B cell (primary cell): Measurements from ENCODE around the gene FAM186B. TPM values are rescaled to one million over a fixed set of nuclear protein-coding genes. Genes with fewer than 3 reads are reported as not detected.

Source experiments
- ATAC-seq: fragments of 200-7000 bp; cut with Tn5 transposase; one replicate; pipeline ENCODE4 v1.10.0; 2021; ENCODE audit warnings: low read depth, mild to moderate bottlenecking, moderate number of reproducible peaks, moderate library complexity
- CTCF ChIA-PET: fragments of 350-600 bp; sonication (Branson Sonifier 250); formaldehyde crosslinking; loops from one replicate; lab custom pipeline; 2021; ENCODE audit warnings: antibody characterized with exemption, inconsistent platforms; lab: Charles Lee
- POLR2A ChIA-PET: fragments of 350-600 bp; sonication (Branson Sonifier 250); formaldehyde crosslinking; loops from one replicate; lab custom pipeline; 2021; ENCODE audit warnings: antibody characterized with exemption; lab: Charles Lee
- DNase-seq: peaks from one replicate; pipeline ENCODE4 v3.0.0; 2013
- H2AFZ ChIP-seq: 2 replicates; pipeline ENCODE4 v1.6.1; 2012; ENCODE audit warnings: mild to moderate bottlenecking, low read depth, low read length; ENCODE audit not compliant: insufficient read depth, poor library complexity, severe bottlenecking
- H3K27ac ChIP-seq, 2 donors: 1 replicate in 1 of 2; 2 replicates in 1 of 2; pipeline ENCODE4 v1.5.1; 2012 to 2013; ENCODE audit warnings: low read length in 2 of 2, mild to moderate bottlenecking in 2 of 2, moderate library complexity in 1 of 2
- H3K27me3 ChIP-seq, 4 experiments: fragments of 200-600 bp in 1 of 4; sonication (generic) in 1 of 4; replicated peaks in 1 of 4; 1 replicate in 2 of 4; 2 replicates in 2 of 4; pipeline versions ENCODE4 v1.6.1 to v1.7.0; 2013 to 2016; ENCODE audit warnings: low read length in 3 of 4, mild to moderate bottlenecking in 2 of 4, mixed read lengths in 1 of 4, moderate library complexity in 1 of 4; ENCODE audit not compliant: insufficient read depth in 4 of 4, control insufficient read depth in 3 of 4; ENCODE audit errors: control extremely low read depth in 1 of 4
- H3K36me3 ChIP-seq, 2 experiments: replicated peaks in 1 of 2; 1 replicate in 1 of 2; 2 replicates in 1 of 2; pipeline versions ENCODE4 v1.6.1 to v1.7.1; 2013; ENCODE audit warnings: low read length in 1 of 2; ENCODE audit not compliant: insufficient read depth in 2 of 2, control insufficient read depth in 1 of 2; ENCODE audit errors: control extremely low read depth in 1 of 2, extremely low read depth in 1 of 2
- H3K4me1 ChIP-seq, 2 donors: fragments of 200-600 bp in 1 of 2; sonication (generic) in 1 of 2; 1 replicate in 1 of 2; 2 replicates in 1 of 2; pipeline versions ENCODE4 v1.5.1 to v1.6.1; 2013 to 2017; ENCODE audit warnings: low read length in 2 of 2; ENCODE audit not compliant: control insufficient read depth in 2 of 2, insufficient read depth in 2 of 2
- H3K4me2 ChIP-seq: replicated peaks from 2 replicates; pipeline ENCODE3; 2012; ENCODE audit warnings: mild to moderate bottlenecking, low read depth, low read length; ENCODE audit not compliant: poor library complexity, severe bottlenecking
- H3K4me3 ChIP-seq, 5 experiments: fragments of 200-600 bp in 1 of 5; sonication (generic) in 1 of 5; 1 replicate in 3 of 5; 2 replicates in 2 of 5; pipeline versions ENCODE4 v1.5.1 to v1.7.0; 2011 to 2016; ENCODE audit warnings: low read length in 4 of 5, mild to moderate bottlenecking in 4 of 5, low read depth in 2 of 5, control low read depth in 1 of 5, moderate library complexity in 1 of 5; ENCODE audit not compliant: insufficient read depth in 1 of 5; ENCODE audit errors: control extremely low read depth in 1 of 5, extremely low read depth in 1 of 5
- H3K79me2 ChIP-seq: fragments of 200-600 bp; sonication (generic); one replicate; pipeline ENCODE4 v1.6.0; 2016; ENCODE audit warnings: low read length; ENCODE audit not compliant: control insufficient read depth, insufficient read depth
- H3K9ac ChIP-seq: fragments of 200-600 bp; sonication (generic); 2 replicates; pipeline ENCODE4 v1.6.1; 2017; ENCODE audit warnings: mild to moderate bottlenecking, low read length, moderate library complexity
- H3K9me3 ChIP-seq, 3 donors: one replicate each; pipeline versions ENCODE4 v1.6.1 to v1.7.1; 2013; ENCODE audit warnings: low read length in 2 of 3; ENCODE audit not compliant: control insufficient read depth in 2 of 3, insufficient read depth in 1 of 3; ENCODE audit errors: control extremely low read depth in 1 of 3
- H4K20me1 ChIP-seq: 2 replicates; pipeline ENCODE4 v1.6.0; 2012; ENCODE audit warnings: mild to moderate bottlenecking, low read length; ENCODE audit not compliant: insufficient read depth, control insufficient read depth, poor library complexity, severe bottlenecking
- H3K27ac Mint-ChIP-seq: one replicate; pipeline ENCODE4 v1.8.0; 2021; ENCODE audit warnings: mixed read lengths
- H3K27me3 Mint-ChIP-seq: one replicate; pipeline ENCODE4 v1.8.0; 2021; ENCODE audit warnings: mixed read lengths
- H3K4me1 Mint-ChIP-seq: one replicate; pipeline ENCODE4 v1.8.0; 2021; ENCODE audit warnings: mixed read lengths
- H3K4me3 Mint-ChIP-seq: one replicate; pipeline ENCODE4 v1.8.0; 2021; ENCODE audit warnings: mixed read lengths
- H3K9me3 Mint-ChIP-seq: one replicate; pipeline ENCODE4 v1.8.0; 2022; ENCODE audit warnings: mixed read lengths; ENCODE audit not compliant: insufficient read depth
- WGBS: methylation state at CpG from one replicate; pipeline ENCODE4 v1.1.5; 2013; ENCODE audit warnings: missing lambda C conversion rate; ENCODE audit not compliant: insufficient coverage; 5-methylcytosine and 5-hydroxymethylcytosine counted together
- intact Hi-C: fragments of 100-400 bp; cut with micrococcal nuclease; formaldehyde crosslinking; loops from one replicate; pipeline ENCODE4 v1.10.0; 2022
- polyA plus RNA-seq: library from polyadenylated mRNA; depleted of rRNA; stranded (reverse); fragments of >200 nt; gene quantifications from 2 replicates; pipeline ENCODE4 v1.2.3, GENCODE V29; 2012
- total RNA-seq, 2 donors: library from RNA; stranded (reverse); fragments of 120-200 nt in 1 of 2; gene quantifications; 1 replicate in 1 of 2; 2 replicates in 1 of 2; pipeline versions ENCODE4 v1.2.3 to v1.2.4, GENCODE V29; 2013 to 2022
- TF ChIP-seq, protein P1 (sequence below): fragments of 200-600 bp; IDR thresholded peaks from one replicate; pipeline ENCODE4 v1.8.0; 2022; ENCODE audit warnings: antibody characterized with exemption, mild to moderate bottlenecking

The FAM186B gene
- total and polyA plus RNA-seq, 2 donors (not counting 1 experiment from before 2014, with no cell fraction given), result 0.13 to 0.47 TPM

DNA sequence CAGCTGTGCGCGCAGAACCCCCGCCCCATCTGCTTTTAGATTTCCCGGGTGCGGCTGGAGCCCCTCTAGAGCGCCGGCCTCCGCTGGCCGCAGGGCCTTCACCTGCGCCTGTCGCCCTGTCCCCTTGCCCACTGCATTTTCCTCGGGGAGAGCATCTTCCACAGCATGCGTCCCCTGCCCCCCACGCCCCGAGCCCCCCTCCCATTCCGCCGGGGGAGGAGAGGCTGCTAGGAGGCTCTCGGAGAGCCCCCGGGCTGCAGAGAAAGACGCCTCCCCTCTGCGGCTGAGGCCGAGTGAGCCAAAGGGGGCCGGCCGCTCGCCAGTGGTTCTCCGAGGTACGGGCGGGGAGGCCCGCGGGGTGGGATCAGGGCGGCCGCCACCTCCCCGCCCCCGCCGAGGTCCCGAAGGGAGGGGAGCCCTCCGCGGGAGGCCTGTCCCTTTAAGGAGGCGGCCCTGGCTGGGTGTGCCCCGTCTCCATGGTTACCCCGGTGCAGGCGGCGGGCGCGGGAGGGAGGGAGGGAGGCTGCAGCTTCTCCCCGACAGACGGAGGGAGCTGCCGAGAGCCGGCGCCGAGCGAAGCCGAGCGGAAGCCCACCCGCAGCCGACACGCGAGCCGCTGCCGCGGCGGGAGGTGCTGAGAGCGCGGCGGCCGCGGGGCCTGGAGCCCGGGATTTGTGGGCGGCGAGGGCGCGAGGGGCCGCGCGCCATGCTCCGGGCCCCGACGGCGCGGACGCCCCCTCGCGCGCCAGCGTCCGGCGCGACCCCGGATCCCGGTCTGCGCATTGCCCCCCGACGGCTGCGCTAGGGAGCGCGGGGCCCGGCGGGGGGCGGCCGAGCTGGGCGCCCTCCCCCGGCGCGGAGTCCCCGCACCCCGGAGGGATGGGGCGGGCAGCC is 66.7 kb downstream of the FAM186B start, which contains the start of gene KCNH3:
TSS of gene KCNH3 (plus strand) at position 521 of the 894 bp plus-strand sequence. CDS start 387 bp downstream, outside the sequence.
- Mint-ChIP-seq H3K9me3 (no peaks in the 10 kb centered on the region), H3K4me1 (peaks cover 44% of the 10 kb centered on the region), H3K27me3 (peaks cover 31% of the 10 kb centered on the region), H3K27ac (no peak within 1 kb of the TSS), H3K4me3 (peak within 1 kb of the TSS; percentile 82)
- Histone ChIP-seq H3K4me3 (peak within 1 kb of the TSS; percentile 40 to 76 (median 48)), H2AFZ (peak within 1 kb of the TSS; percentile 77), H3K79me2 (no peaks in the 10 kb centered on the region), H3K4me2 (peak within 1 kb of the TSS; percentile 99), H3K4me1 (peaks cover 33 to 49% of the 10 kb centered on the region in 2 donors), H3K36me3 (no peaks in the 10 kb centered on the region), H3K9me3 (peaks cover 0 to 9% (median 0%) of the 10 kb centered on the region in 3 donors), H4K20me1 (no peaks in the 10 kb centered on the region), H3K27me3 (peaks cover 0 to 42% (median 13%) of the 10 kb centered on the region in 4 experiments), H3K9ac (peak within 1 kb of the TSS; percentile 72), H3K27ac (no peak within 1 kb of the TSS)
- ChIA-PET POLR2A (interaction anchor here (1.0 kb wide), 1 partner anchor 10 kb away, joined by 3 read pairs; no protein-coding TSS in a partner anchor), CTCF (interaction anchor here (0.5 to 2.1 kb wide), 4 partner anchors 10 to 273 kb away, joined by 3 to 6 read pairs (median 4); partner anchors contain the start of gene DNAJC22)
- WGBS, result 2% methylated on average over 96 of the region's 107 CpGs
- intact Hi-C loops, result loop anchor here (1.0 to 2.0 kb wide), 2 partner anchors 29 to 168 kb away; partner anchors contain the start of gene FMNL3
- ATAC-seq (peak; percentile 82), DNase-seq (peak; percentile 90)
- TF ChIP-seq, protein P1, sequence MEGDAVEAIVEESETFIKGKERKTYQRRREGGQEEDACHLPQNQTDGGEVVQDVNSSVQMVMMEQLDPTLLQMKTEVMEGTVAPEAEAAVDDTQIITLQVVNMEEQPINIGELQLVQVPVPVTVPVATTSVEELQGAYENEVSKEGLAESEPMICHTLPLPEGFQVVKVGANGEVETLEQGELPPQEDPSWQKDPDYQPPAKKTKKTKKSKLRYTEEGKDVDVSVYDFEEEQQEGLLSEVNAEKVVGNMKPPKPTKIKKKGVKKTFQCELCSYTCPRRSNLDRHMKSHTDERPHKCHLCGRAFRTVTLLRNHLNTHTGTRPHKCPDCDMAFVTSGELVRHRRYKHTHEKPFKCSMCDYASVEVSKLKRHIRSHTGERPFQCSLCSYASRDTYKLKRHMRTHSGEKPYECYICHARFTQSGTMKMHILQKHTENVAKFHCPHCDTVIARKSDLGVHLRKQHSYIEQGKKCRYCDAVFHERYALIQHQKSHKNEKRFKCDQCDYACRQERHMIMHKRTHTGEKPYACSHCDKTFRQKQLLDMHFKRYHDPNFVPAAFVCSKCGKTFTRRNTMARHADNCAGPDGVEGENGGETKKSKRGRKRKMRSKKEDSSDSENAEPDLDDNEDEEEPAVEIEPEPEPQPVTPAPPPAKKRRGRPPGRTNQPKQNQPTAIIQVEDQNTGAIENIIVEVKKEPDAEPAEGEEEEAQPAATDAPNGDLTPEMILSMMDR, result no peak
